GM21528 (cell line): Measurements from ENCODE around the gene SLC25A43.
"Not testable (repeated sequence)": the region's sequence is repeated elsewhere in the genome, so short reads cannot be mapped to it uniquely, and the experiment has no call there.

ENCODE experiments used
- ATAC-seq: cut with Tn5 transposase; IDR thresholded peaks from one replicate; pipeline ENCODE4 v1.9.1; 2021; ENCODE audit warnings: mild to moderate bottlenecking, moderate library complexity; ENCODE audit not compliant: unreplicated experiment, low FRiP score

The SLC25A43 gene

DNA sequence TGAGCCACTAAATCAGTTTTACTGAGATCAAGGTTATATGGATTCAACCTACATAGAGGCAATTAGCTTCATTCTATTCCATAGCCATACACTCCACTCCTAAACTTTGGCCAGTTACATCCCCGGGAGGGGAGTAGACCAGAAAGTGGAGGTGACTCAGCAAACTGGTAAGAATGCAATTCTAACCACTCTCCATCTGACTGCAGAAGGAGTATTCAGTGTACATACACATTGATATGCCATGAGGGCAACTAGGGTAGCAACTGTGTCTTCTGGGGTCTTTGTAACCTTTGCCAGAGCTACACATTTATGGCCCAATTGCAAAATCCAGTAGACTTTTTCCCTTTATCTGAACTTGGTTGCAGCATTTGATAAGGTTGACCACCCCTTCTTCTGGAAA is 7.6 kb downstream of the SLC25A43 start:
- ATAC-seq: no peak

GRCh38 chrX:119407681-119408080 is 8.5 kb downstream of the SLC25A43 start:
- ATAC-seq: no peak

GRCh38 chrX:119410027-119410819 is 11.1 kb downstream of the SLC25A43 start:
- ATAC-seq: no peak

DNA sequence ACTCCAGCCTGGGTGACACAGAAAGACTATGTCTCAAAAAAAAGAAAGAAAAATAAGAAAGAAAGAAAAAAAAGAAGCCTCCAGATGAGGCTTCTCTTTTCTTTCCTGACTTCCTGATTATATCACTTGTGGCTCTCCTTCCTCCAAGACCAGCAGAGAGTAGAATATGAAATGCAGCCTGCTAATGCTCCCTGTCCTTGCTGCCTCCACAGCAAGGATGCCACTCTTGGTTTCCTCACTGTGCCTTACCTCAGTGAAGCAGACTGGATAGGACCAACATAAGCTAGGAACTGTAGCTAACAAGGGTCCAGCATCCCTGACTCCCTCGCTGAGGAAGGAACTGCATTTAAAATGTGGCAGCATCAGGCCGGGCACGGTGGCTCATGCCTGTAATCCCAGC is 11.7 kb downstream of the SLC25A43 start:
- no peak for ATAC-seq

DNA sequence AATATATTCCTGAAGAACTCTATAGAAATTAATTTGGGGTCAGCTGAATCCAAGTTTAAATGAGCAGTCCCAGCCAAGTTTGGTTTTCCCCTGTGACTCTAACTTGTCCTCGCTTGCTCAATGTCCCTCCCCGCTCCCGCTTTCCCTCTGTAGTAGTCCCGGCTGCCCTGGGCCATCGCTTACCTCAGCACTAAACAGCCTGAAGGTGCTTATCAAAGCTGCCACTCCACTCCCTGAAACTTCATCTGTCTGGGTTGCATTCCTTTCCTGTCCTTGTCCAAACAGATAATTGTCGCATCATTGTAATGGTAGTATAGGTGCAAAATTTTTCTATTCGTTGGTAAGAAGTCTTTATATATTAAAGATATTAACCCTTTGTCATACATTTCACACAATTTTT is 12.8 kb downstream of the SLC25A43 start:
- no peak for ATAC-seq

DNA sequence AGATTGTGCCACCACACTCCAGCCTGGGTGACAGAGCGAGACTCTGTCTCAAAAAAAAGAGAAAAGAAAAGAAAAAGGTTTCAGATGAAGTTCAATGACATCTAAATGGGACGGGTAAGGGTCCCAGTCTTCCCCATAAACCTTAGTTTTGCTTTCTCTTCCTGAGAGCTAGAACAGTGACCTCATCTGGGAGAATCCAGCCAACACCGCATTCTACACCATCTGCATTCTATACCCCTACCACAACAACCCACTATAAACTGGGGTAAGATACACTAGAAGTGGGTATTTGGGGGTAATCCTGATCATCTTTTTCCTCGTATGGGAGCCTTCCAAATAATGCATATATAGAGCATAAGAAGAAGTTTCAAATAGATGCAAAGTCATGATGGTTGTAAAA is 18.2 kb downstream of the SLC25A43 start:
- ATAC-seq: no peak

GRCh38 chrX:119417842-119418241 is 18.7 kb downstream of the SLC25A43 start:
- no peak for ATAC-seq

GRCh38 chrX:119419146-119419545 is 20.0 kb downstream of the SLC25A43 start:
- ATAC-seq: no peak

- ATAC-seq: no peak
These were observed 20.8 kb downstream of the SLC25A43 start for GRCh38 chrX:119419898-119420297.

- no peak for ATAC-seq
These were observed 22.0 kb downstream of the SLC25A43 start for GRCh38 chrX:119421016-119421705.

- ATAC-seq: no peak
These were observed 24.5 kb downstream of the SLC25A43 start for GRCh38 chrX:119423631-119424030.

DNA sequence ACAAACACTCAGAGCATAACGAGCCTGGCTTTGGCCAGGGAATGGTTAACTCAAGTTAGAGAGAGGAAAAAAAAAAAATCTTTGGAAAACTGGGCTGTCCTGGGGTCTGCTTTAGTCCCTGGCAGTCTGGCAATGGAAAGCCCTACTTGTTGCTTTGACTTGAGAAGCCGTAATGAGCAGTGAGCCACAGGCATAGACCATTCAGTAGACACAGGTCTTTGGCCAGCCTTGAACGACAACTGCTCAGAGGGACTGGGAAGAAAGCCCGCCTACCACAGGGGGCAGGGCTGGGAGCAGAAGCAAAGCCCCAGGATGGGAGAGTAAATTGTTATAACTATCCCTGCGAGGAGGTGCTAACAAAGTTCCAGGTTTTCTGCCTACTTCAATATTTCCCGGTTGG is 25.9 kb downstream of the SLC25A43 start:
- no peak for ATAC-seq

GRCh38 chrX:119427024-119427794 is 28.1 kb downstream of the SLC25A43 start:
- ATAC-seq: peak; percentile 84

DNA sequence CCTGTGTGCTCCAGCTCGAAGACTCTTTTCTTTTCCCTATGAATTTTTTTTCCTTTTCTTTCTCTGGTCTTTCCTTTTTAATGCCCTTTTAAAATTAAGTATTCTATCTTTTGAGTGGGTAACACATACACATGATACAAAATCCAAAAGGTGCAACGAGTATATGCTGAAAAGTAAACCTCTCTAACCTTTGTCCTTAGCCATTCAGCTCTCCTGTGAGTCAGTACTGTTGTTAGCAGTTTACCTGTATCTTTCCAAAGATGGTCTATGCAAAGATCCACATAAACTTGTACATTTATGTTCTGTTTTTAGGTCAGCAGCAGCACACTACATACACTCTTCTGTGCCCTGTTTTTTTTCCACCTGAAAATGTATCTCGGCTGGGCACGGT is 28.7 kb downstream of the SLC25A43 start:
- ATAC-seq: no peak

DNA sequence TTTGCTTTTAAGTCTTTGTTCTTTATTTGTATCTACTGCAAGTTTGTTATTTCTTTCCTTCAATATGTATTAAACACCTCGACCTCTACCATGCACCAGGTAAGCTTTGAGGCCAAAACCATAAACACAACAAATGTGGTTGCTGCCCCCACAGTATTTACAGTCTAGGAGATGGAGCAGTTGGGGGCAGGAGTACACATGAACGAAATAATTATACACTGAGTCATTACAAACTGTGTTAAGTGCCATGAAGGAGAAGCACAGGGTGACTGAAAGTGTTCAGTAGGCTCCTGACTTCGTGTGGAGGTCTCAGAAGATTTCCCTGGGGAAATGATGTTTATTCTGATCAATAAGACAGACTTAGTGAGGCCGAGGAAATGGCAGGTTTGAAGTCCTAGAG is 30.3 kb downstream of the SLC25A43 start:
- ATAC-seq: no peak

GRCh38 chrX:119441295-119441694 is 42.2 kb downstream of the SLC25A43 start:
- ATAC-seq: not testable (repeated sequence)

GRCh38 chrX:119442286-119442685 is 43.1 kb downstream of the SLC25A43 start:
- ATAC-seq: no peak

GRCh38 chrX:119453202-119453601 is 54.1 kb downstream of the SLC25A43 start:
- ATAC-seq: no peak

DNA sequence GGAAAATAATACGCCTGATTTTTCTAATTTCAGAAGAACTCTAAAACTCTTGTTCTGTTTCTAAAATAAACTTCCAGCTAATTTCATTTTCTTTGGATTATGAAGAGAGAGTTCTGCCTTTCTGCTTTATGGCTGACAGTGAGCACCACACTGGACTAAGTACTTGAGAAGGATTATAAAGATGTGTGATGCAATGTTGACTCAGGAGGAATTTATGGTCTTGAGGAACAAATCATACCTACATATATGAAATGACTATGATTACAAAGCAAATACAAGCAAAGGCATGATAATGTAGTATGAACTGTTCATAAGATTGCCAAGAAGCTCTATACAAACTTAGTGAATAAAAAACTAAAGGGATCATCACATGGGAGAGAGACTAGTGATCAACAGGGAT is 56.1 kb downstream of the SLC25A43 start:
- no peak for ATAC-seq

DNA sequence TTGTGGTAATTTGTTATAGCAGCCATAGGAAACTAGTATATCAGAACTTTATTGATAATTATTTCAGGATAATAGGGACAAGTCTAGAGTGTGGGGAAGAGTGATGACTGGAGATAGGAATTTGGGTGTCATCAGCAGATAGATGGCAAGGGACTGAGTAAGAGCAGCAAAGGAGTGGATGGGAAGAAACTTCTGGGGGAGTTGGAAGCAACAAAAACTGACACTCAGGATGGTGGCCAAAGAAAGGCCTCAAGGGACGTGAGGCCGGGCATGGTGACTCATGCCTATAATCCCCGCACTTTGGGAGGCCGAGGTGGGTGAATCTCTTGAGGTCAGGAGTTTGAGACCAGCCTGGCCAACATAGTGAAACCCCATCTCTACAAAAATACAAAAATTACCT is 60.0 kb downstream of the SLC25A43 start:
- no peak for ATAC-seq

- no peak for ATAC-seq
These were observed 66.4 kb downstream of the SLC25A43 start for GRCh38 chrX:119465555-119465954.
